GM18502 (cell line): ENCODE data around the gene TYW3.
A peak's percentile ranks its signal among the peaks of the same experiment; 100 is the strongest.
"Not testable (repeated sequence)": the region's sequence is repeated elsewhere in the genome, so short reads cannot be mapped to it uniquely, and the experiment has no call there.

Experiments
- ATAC-seq: cut with Tn5 transposase; IDR thresholded peaks from one replicate; pipeline ENCODE4 v1.9.1; 2021; ENCODE audit warnings: mild to moderate bottlenecking; ENCODE audit not compliant: unreplicated experiment, poor library complexity

TYW3 gene

GRCh38 chr1:74729741-74730478, 3.0 kb upstream of the TYW3 start:
- ATAC-seq: no peak

GRCh38 chr1:74731399-74732052, 1.4 kb upstream of the TYW3 start:
- ATAC-seq: no peak

GRCh38 chr1:74732071-74732946, 643 bp upstream of the TYW3 start:
- peak; percentile 17 for ATAC-seq

DNA sequence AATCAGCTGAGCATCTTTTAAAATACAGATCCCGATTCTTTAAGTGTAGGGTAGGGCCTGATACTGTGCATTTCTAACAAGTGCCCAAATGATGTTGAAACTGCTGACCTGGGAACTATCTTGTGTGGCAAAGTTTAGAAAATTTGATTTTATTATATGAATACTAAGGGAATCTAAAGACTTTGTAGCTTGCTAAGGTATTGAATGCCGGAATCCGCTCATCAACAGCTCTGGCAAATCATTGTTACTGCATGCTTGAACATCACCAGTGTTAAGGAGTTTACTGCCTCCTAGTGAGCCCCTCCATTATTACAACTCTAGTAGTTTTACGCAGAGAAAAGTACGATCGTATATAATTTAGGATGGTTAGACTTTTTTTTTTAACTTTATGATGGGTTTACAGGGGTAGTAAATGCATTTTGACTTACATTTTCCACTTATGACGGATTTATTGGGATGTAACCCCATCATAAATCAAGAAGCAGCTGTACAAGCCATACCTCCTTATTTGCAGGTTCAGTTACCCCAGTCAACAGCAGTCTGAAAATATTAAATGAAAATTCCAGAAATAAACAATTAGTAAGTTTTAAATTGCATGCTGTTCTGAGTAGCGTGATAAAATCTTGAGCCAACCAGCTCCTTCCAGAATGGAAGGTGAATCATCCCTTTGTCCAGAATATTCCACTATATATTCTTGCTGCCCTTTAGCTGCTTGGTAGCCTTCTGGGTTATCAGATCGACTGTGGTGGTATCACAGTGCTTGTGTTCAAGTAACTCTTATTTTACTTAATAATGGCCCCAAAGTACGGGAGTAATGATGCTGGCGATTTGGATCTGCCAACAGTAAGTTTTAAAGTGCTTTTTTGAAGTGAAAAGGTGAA, 892 bp downstream of the TYW3 start:
- ATAC-seq: peak; percentile 64

- ATAC-seq: no peak
These were observed 4.4 kb downstream of the TYW3 start for GRCh38 chr1:74737333-74737732.

GRCh38 chr1:74740307-74740980, 7.5 kb downstream of the TYW3 start:
- ATAC-seq: not testable (repeated sequence)

GRCh38 chr1:74745247-74745646, 12.3 kb downstream of the TYW3 start:
- not testable (repeated sequence) for ATAC-seq

GRCh38 chr1:74748960-74749359, 16.0 kb downstream of the TYW3 start:
- ATAC-seq: no peak

GRCh38 chr1:74753104-74753503, 20.2 kb downstream of the TYW3 start:
- ATAC-seq: no peak

- ATAC-seq: no peak
These were observed 22.5 kb downstream of the TYW3 start for GRCh38 chr1:74755475-74755874.

GRCh38 chr1:74756650-74757049, 23.7 kb downstream of the TYW3 start:
- ATAC-seq: not testable (repeated sequence)

DNA sequence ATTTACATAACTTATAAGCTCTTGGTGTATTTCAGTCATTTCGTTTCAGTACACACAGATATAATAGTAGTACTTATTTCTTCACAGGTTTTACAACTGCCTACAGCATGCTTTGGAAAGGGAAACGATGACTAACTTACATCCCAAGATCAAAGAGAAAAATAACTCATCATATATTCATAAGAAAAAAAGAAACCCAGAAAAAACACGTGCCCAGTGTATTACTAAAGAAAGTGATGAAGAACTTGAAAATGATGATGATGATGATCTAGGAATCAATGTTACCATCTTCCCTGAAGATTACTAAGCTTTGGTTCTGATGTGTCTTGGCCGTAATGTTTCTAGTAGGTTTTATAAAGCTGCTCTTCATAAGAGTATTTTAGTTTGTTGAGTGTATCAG, 30.9 kb downstream of the TYW3 start:
- ATAC-seq: no peak

DNA sequence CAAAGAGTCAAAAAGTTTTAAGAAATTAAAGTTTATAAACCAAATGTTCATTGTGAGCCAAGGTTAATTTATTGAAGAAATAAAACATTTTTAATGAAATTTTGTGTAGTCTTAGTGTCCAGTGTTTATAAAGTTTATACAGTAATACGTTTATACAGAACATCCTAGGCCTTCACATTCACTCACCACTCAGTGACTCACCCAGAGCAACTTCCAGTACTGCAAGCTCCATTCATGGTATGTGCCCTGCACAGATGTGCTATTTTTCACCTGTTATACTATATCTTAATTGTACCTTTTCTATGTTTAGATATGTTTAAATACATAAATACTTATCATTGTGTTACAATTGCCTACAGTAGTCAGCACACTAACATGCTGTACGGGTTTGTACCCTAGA, 33.6 kb downstream of the TYW3 start:
- ATAC-seq: no peak

- ATAC-seq: peak; percentile 59
These were observed 34.5 kb downstream of the TYW3 start for GRCh38 chr1:74767490-74767889.

GRCh38 chr1:74771913-74772515, 39.1 kb downstream of the TYW3 start:
- ATAC-seq: peak; percentile 84

DNA sequence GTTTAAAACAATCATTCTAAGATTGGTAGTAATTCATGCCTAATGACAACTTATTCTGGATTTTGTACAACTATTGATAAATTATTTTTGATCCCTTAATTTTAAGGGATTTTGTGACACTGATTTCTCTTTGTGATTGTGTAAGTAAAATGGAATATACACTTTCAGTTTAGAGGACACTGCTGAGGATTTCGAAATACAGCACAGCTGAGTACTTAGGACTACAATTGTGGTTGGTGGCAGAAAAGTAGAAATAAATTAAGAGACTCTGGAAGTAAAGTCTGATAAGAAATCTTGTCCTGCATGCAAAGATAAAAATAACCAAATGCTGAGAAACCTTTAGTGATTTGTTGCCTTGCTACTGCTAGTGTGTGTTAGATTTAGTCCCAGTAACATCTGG, 40.0 kb downstream of the TYW3 start:
- ATAC-seq: no peak

- ATAC-seq: no peak
These were observed 40.6 kb downstream of the TYW3 start for GRCh38 chr1:74773582-74773981.

DNA sequence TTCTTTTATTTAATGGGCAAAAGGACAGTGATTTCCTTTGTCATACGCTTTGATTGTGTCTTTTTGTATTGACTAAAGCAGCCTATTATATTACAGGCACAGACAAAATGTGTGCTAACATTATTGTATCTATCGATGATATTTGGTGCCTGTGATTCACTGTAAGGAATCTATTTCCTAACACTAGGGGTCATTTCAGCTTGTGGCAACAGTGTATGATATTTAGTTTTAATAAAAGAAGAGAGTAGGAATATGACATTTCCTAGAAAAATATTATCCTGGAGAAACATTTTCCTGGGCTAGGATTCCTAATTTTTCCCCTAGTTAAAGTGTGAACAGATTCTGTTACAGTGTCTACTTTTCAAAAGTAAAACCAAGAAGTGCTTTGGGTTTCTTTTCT, 42.8 kb downstream of the TYW3 start:
- ATAC-seq: no peak

GRCh38 chr1:74777525-74777924, 44.6 kb downstream of the TYW3 start:
- ATAC-seq: no peak
